Tibial nerve (tissue), 4 donors: Measurements from ENCODE around the gene PMP22. TPM values are rescaled to one million over a fixed set of nuclear protein-coding genes. Genes with fewer than 3 reads are reported as not detected.

Experiments used
- DNase-seq, 2 donors: peaks; one replicate each; pipeline ENCODE4 v3.0.0-alpha.2; 2019; ENCODE audit warnings: low spot score in 2 of 2
- H3K27ac ChIP-seq, 4 donors: fragments of 200-600 bp; sonication (generic) in 3 of 4; one replicate each; pipeline ENCODE4 v1.5.1; 2017 to 2019; ENCODE audit warnings: mild to moderate bottlenecking in 1 of 4
- H3K27me3 ChIP-seq, 2 donors: fragments of 200-600 bp; sonication (generic) in 1 of 2; one replicate each; pipeline versions ENCODE4 v1.5.1 to v1.6.0; 2017 to 2019
- H3K36me3 ChIP-seq, 3 donors: fragments of 200-600 bp; sonication (generic); one replicate each; pipeline ENCODE4 v1.5.1; 2018 to 2019
- H3K4me1 ChIP-seq, 4 donors: fragments of 200-600 bp; sonication (generic) in 3 of 4; one replicate each; pipeline ENCODE4 v1.5.1; 2017 to 2019
- H3K4me3 ChIP-seq, 4 donors: fragments of 200-600 bp; sonication (generic) in 3 of 4; one replicate each; pipeline ENCODE4 v1.5.1; 2017 to 2019; ENCODE audit warnings: mild to moderate bottlenecking in 1 of 4, moderate library complexity in 1 of 4
- H3K9me3 ChIP-seq, 4 donors: fragments of 200-600 bp; sonication (generic) in 3 of 4; one replicate each; pipeline ENCODE4 v1.5.1; 2017 to 2019
- CTCF ChIP-seq, 5 experiments: fragments of 200-600 bp in 3 of 5; fragments of 450-650 bp in 2 of 5; sonication (generic) in 3 of 5; IDR thresholded peaks; one replicate each; pipeline ENCODE4 v1.5.1; 2016 to 2019; ENCODE audit warnings: antibody characterized with exemption in 5 of 5, mild to moderate bottlenecking in 3 of 5, moderate library complexity in 2 of 5
- EP300 ChIP-seq, 2 donors: sonication (generic); formaldehyde crosslinking; IDR thresholded peaks; one replicate each; pipeline ENCODE4 v1.6.1; 2017; ENCODE audit warnings: antibody characterized with exemption in 2 of 2, mild to moderate bottlenecking in 1 of 2
- POLR2A ChIP-seq, 2 donors: fragments of 450-650 bp; IDR thresholded peaks; one replicate each; pipeline ENCODE4 v1.6.1; 2017; ENCODE audit warnings: antibody characterized with exemption in 2 of 2, mild to moderate bottlenecking in 2 of 2, moderate library complexity in 2 of 2
- WGBS, 2 donors: methylation state at CpG; one replicate each; pipeline ENCODE4 v1.1.5; 2018; 5-methylcytosine and 5-hydroxymethylcytosine counted together
- total RNA-seq, 4 donors: library from RNA; depleted of rRNA; stranded (reverse); fragments of >200 nt; gene quantifications; one replicate each; pipeline ENCODE4 v1.1.0, GENCODE V29; 2016

PMP22 gene
- total RNA-seq, 4 donors from 2014 or later: 784 to 3,019 (median 2,270) TPM

- Histone ChIP-seq H3K9me3 (peaks cover 0 to 7% (median 0%) of the 10 kb centered on the region in 4 donors), H3K4me3 (no peak overlapping the region), H3K27ac (no peak overlapping the region), H3K36me3 (peaks cover 2 to 97% (median 8%) of the 10 kb centered on the region in 3 donors), H3K4me1 (peaks cover 0 to 80% (median 40%) of the 10 kb centered on the region in 4 donors), H3K27me3 (no peaks in the 10 kb centered on the region)
- TF ChIP-seq CTCF (IDR thresholded peaks at IDR 0.05) (no peak), EP300 (IDR thresholded peaks at IDR 0.05) (no peak), POLR2A (IDR thresholded peaks at IDR 0.05) (no peak)
- DNase-seq: no peak
- WGBS, 2 donors: 62 to 69% methylated on average over 2 of the region's 2 CpGs
Measured at GRCh38 chr17:15238057-15238456, 27.1 kb downstream of the PMP22 start.

DNA sequence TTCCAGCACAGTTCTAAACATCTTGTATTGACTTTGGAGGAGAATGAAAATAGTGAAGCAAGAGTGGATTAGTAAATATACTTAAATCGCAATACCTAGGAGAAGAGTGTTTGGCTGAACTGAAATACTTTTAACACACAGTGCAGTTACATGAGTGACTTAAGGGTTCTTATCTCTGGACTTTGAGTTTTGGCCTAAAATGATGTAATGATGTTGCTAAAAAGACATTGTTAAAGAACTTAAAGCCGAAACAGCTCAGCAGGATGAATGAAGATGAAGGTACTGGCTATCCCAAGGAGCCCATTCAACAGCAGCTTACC is 28.1 kb downstream of the PMP22 start:
- Histone ChIP-seq H3K4me3 (no peak overlapping the region), H3K36me3 (peaks cover 4 to 97% (median 8%) of the 10 kb centered on the region in 3 donors), H3K4me1 (peaks cover 0 to 90% (median 48%) of the 10 kb centered on the region in 4 donors), H3K9me3 (no peaks in the 10 kb centered on the region), H3K27ac (no peak overlapping the region), H3K27me3 (no peaks in the 10 kb centered on the region)
- DNase-seq: no peak
- TF ChIP-seq CTCF (IDR thresholded peaks at IDR 0.05) (no peak), POLR2A (IDR thresholded peaks at IDR 0.05) (no peak), EP300 (IDR thresholded peaks at IDR 0.05) (no peak)
- 85 to 90% methylated on average over 2 of the region's 2 CpGs for WGBS, 2 donors

- Histone ChIP-seq H3K27ac (no peak overlapping the region), H3K9me3 (no peaks in the 10 kb centered on the region), H3K4me3 (no peak overlapping the region), H3K4me1 (peaks cover 0 to 95% (median 48%) of the 10 kb centered on the region in 4 donors), H3K27me3 (no peaks in the 10 kb centered on the region), H3K36me3 (peaks cover 4 to 97% (median 8%) of the 10 kb centered on the region in 3 donors)
- no peak for DNase-seq
- WGBS, 2 donors: 64 to 65% methylated on average over 10 of the region's 10 CpGs
- no peak for TF ChIP-seq POLR2A (IDR thresholded peaks at IDR 0.05)
- TF ChIP-seq EP300 (IDR thresholded peaks at IDR 0.05): peak in 1 of 2 donors; percentile 43
Measured at GRCh38 chr17:15236281-15237105, 28.6 kb downstream of the PMP22 start.

- H3K9me3 ChIP-seq: no peaks in the 10 kb centered on the region
- no peaks in the 10 kb centered on the region for H3K27me3 ChIP-seq
- WGBS, 2 donors: 70 to 74% methylated on average over 7 of the region's 7 CpGs
- DNase-seq: no peak
- H3K4me1 ChIP-seq: peaks cover 0 to 83% (median 43%) of the 10 kb centered on the region in 4 donors
- peaks cover 4 to 100% (median 8%) of the 10 kb centered on the region in 3 donors for H3K36me3 ChIP-seq
- TF ChIP-seq POLR2A (IDR thresholded peaks at IDR 0.05): no peak
- TF ChIP-seq EP300 (IDR thresholded peaks at IDR 0.05): no peak
- peak overlapping the region in 2 of 4 donors; percentile 67 to 77 for H3K27ac ChIP-seq
- peak overlapping the region in 1 of 4 donors; percentile 12 for H3K4me3 ChIP-seq
Measured at GRCh38 chr17:15233971-15234370, 31.2 kb downstream of the PMP22 start.

GRCh38 chr17:15233022-15233805 is 31.9 kb downstream of the PMP22 start:
- H3K36me3 ChIP-seq: peaks cover 4 to 100% (median 8%) of the 10 kb centered on the region in 3 donors
- H3K27me3 ChIP-seq: no peaks in the 10 kb centered on the region
- H3K4me3 ChIP-seq: no peak overlapping the region
- TF ChIP-seq CTCF (IDR thresholded peaks at IDR 0.05): peak in 2 of 5 experiments; percentile 6 to 15
- no peak for TF ChIP-seq POLR2A (IDR thresholded peaks at IDR 0.05)
- no peak for TF ChIP-seq EP300 (IDR thresholded peaks at IDR 0.05)
- DNase-seq: no peak
- H3K27ac ChIP-seq: peak overlapping the region in 3 of 4 donors; percentile 33 to 77 (median 67)
- H3K4me1 ChIP-seq: peaks cover 0 to 76% (median 41%) of the 10 kb centered on the region in 4 donors
- H3K9me3 ChIP-seq: no peaks in the 10 kb centered on the region
- 66 to 68% methylated on average over 4 of the region's 4 CpGs for WGBS, 2 donors
